ENCODE measurements around the gene MEDAG.

Gene MEDAG

DNA sequence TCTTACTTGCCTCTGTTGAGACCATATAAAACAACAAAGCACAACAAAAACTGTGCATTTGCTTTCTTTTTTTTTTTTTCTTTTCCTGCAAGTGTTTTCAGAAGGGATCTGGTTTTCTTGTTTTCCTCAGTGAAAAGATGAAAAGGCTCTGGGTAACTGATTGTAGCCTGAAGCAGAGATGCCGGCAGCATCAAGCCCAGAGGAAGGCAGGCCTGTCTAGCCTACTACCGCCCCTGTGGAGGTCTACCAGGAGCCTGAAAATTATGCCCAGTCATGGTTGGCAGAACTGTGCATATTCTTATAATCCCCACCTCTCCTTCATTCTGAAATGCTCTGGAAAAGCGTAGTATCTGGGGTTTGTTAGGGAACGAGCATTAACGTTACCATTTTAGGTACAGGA lies 32.6 kb upstream of the MEDAG start:
- no peak for DNase-seq

GRCh38 chr13:30874111-30874510 lies 32.0 kb upstream of the MEDAG start:
- DNase-seq: no peak

DNA sequence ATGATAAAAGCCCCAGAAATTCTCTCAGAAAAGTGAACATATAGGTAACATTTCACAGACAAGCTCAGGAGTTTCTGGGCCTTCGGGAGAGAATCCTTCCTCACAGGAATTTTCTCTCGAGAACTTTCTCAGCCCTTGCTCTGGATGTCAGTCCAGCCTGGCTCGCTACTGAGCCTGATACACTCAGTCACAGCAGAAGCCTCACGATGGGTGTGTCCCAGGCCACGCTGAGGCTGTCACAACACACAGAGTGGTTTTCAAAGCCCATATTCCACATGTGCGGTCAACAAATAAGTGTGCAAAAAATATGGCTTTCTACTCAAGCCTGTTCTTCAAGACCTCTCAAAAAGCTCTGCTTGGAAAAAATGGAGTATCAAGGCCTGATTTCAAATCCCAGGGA lies 31.5 kb upstream of the MEDAG start:
- DNase-seq: no peak

- DNase-seq: no peak
Measured at GRCh38 chr13:30877335-30877734, 28.7 kb upstream of the MEDAG start.

- DNase-seq: no peak
Measured at GRCh38 chr13:30880151-30880855, 25.8 kb upstream of the MEDAG start.

GRCh38 chr13:30880856-30881155 lies 25.3 kb upstream of the MEDAG start:
- no peak for DNase-seq

DNA sequence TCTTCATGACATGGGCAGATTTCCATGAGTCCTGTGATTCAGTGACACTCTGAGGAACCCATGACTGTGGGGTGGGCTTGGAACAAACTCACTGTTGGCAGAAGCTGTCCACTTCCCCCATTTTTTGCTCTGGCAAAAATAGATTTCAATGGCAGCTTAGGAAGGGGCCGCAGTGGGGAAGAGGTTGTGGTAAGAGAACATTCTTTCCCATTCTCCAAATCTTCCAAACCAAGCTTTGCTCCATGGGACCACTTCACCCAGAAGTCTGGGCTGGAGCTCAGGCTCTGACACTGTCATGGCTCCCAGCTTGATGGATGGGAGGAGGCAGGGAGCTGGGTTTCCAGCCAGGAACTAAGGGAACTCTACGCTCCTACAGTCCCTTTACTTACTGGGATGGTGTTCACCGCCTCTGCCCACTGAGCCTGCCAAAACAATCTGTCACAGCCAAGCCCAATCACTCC lies 24.9 kb upstream of the MEDAG start:
- no peak for DNase-seq

GRCh38 chr13:30882026-30882850 lies 23.8 kb upstream of the MEDAG start:
- DNase-seq: no peak

GRCh38 chr13:30882996-30883766 lies 22.9 kb upstream of the MEDAG start:
- no peak for DNase-seq

GRCh38 chr13:30884543-30884942 lies 21.5 kb upstream of the MEDAG start:
- peak; percentile 94 for DNase-seq

DNA sequence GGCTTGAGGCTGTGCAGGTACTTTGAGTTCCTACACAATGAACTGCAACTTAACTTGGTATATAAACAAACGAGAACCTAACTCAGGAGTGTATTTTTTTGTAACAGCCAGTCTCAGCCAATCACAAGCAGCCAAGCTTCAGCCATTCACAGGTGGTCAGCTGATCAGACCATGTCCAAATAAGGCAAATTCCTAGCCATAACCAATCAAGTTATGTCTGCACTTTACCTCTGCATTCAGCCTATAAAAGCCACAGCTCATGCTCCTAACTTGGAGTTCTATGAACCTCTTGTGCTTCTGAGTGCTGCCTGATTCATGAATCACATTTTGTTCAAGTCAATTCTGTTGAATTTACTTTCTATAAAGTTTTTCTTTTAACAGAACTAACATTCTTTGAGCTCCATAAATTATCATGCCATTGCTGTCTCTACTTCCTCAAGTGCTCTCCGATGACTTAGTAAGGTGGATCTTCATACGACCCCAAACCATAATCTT lies 16.8 kb upstream of the MEDAG start:
- no peak for DNase-seq

DNA sequence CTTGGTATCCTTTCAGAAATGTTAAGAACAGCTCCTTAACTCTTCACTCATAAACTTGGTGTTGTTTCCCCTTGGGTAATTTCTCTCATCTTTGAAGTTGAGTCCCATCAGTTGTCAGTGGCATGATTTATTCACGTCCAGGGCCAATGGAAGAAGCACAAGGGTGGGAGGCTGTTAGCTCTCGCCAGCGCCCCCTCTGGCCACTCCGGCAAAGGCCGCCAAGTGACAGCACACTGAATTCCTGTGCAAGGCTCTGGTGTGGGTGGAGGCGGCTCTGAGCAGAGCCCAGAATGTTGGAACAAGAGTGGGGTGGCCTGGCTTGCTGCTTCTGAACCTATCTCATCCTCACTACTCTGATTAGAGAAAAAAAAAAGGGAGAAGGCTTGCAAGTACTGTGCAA lies 13.1 kb upstream of the MEDAG start:
- no peak for DNase-seq

GRCh38 chr13:30895773-30896172 lies 10.3 kb upstream of the MEDAG start:
- DNase-seq: no peak

GRCh38 chr13:30898070-30898469 lies 8.0 kb upstream of the MEDAG start:
- no peak for DNase-seq

- DNase-seq: no peak
Measured at GRCh38 chr13:30898678-30899241, 7.3 kb upstream of the MEDAG start.

GRCh38 chr13:30900436-30900835 lies 5.6 kb upstream of the MEDAG start:
- no peak for DNase-seq

DNA sequence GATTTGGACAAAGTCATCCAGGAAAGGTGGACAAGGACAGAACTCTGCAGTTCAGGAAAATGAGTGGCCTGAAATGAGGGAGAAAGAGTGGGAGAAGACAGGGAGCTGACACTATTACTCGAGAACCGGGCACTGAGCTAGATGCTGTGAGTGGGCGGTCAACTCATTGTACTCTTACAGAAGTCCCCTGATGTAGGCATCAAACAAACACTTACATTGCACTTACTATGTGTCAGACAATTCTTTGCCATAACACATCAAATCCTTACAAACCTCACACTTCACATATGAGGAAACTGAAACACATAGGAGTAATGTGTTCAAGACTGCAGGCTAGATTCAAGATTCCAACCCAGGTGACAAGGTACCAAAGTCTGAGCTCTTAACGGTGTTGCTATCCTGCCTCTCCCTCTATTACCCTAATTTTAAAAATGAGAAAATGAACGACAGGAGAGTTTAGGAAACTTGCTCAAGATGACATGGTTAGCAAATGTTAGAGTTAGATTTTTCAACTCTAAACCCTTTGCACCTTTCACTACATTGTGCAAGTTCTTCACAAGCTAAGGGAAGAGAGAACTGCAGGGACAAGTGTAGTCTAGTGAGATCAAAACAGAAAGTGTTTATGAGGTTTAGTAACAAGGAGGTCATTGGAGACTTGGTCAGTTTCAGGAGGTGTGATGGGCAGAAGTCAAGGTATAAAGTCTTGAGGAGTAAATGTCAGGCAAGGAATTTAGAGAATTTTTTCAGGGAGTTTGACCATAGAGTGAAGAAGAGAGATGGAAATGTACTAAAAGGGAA lies 4.9 kb upstream of the MEDAG start:
- no peak for DNase-seq

DNA sequence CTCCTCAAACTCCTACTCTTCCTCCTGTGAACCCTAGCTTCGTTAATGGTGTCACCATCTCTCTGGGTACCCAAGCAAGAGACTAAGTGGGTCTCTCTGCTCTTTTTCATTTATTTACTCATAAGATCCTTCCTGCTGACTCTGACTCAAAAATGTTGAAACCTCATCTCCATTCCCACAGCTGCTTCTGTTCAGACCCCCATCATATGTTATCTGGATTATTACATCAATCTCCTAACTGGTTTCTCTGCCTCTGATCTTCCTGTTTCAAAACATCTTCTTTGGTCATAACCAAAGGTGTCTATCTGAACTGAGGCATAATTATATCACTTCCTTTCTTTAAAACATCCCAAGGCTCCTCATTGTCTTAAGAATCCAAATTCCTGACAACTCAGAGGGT lies 2.0 kb upstream of the MEDAG start:
- no peak for DNase-seq

DNA sequence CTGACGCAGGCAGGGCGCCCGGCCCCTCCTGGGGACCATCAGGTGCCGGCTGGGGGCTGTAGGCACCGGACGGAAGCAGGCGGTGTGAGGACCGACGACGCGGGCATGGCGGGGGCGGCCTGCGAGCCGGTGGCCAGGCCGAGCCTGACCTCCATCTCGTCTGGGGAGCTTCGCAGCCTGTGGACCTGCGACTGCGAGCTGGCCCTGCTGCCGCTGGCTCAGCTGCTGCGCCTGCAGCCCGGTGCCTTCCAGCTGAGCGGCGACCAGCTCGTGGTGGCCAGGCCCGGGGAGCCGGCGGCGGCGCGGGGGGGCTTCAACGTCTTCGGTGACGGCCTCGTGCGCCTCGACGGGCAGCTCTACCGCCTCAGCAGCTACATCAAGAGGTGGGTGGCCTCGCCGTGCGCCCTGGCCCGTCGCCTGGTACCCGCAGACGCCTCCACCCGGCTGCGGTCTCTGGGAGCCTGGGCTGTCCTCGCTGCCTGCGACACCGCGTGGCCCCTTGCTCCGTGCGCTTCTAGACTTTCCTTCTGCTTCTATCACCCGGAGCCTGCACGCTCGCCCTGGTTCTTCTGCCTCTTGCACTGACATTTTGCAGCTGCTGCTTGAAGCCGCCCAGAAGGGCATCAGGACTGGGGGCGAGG lies 460 bp downstream of the MEDAG start:
- no peak for DNase-seq

- no peak for DNase-seq
Measured at GRCh38 chr13:30907121-30907861, 1.2 kb downstream of the MEDAG start.

DNA sequence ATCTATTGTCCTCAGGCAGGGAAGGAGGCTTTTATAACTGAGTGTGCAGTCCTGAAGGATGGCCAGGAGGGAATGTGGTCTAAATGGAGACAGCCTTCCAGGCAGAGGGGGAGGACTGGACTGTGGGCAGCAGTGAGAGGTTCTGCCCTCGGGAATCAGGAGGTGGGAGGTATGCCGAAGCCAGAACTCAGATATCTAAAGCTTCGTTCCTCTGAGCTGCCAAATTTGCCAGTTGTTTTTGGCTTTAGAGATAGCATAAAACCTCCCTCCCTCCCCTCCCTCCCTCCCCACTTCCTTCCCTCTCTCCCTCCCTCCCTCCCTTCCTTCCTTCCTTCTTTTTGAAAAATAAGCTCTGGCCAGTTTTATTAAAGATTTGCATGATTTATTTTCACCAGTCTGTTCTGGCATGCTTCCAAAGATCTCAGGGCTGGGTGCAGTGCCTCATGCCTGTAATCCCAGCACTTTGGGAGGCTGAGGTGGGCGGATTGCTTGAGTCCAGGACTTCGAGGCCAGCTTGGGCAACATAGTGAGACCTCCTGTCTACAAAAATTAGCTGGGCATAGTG lies 2.4 kb downstream of the MEDAG start:
- DNase-seq: peak; percentile 31

Measured in NCI-H526 treated with DMSO at 0.1 percent for 48 hours (cell line).